Measurements from ENCODE around the gene TEX2. TPM values are rescaled to one million over a fixed set of nuclear protein-coding genes. Genes with fewer than 3 reads are reported as not detected.

The TEX2 gene
- total and polyA plus RNA-seq, 2 donors from 2014 or later = 14.0 to 39.1 TPM

- intact Hi-C loops (cut with DNase I) = no loop called here
- DNase-seq = no peak
- Histone ChIP-seq H3K9ac (ENCODE audit: low read length in 3 of 3) (no peak overlapping the region), H3K4me3 (ENCODE audit: low read length in 3 of 3) (no peak overlapping the region), H3K27me3 (ENCODE audit: control insufficient read depth, insufficient read depth, low read length) (no peaks in the 10 kb centered on the region), H3K4me1 (ENCODE audit: control insufficient read depth in 2 of 3, insufficient read depth in 2 of 3, low read depth in 1 of 3, low read length in 3 of 3) (peaks cover 2 to 8% (median 6%) of the 10 kb centered on the region in 3 donors), H3K9me3 (ENCODE audit: control insufficient read depth in 2 of 3, insufficient read depth in 1 of 3, low read length in 3 of 3) (no peaks in the 10 kb centered on the region), H3K36me3 (ENCODE audit: control insufficient read depth in 2 of 3, insufficient read depth in 3 of 3, low read length in 3 of 3) (peaks cover 0 to 4% (median 0%) of the 10 kb centered on the region in 3 donors), H3K27ac (ENCODE audit: low read depth in 2 of 2, low read length in 2 of 2) (no peak overlapping the region)
- no peak for FAIRE-seq
- TF ChIP-seq, protein P1, sequence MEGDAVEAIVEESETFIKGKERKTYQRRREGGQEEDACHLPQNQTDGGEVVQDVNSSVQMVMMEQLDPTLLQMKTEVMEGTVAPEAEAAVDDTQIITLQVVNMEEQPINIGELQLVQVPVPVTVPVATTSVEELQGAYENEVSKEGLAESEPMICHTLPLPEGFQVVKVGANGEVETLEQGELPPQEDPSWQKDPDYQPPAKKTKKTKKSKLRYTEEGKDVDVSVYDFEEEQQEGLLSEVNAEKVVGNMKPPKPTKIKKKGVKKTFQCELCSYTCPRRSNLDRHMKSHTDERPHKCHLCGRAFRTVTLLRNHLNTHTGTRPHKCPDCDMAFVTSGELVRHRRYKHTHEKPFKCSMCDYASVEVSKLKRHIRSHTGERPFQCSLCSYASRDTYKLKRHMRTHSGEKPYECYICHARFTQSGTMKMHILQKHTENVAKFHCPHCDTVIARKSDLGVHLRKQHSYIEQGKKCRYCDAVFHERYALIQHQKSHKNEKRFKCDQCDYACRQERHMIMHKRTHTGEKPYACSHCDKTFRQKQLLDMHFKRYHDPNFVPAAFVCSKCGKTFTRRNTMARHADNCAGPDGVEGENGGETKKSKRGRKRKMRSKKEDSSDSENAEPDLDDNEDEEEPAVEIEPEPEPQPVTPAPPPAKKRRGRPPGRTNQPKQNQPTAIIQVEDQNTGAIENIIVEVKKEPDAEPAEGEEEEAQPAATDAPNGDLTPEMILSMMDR (IDR thresholded peaks at IDR 0.05; ENCODE audit: borderline replicate concordance, extremely low read depth, insufficient read depth) = no peak
Observed at GRCh38 chr17:64163468-64163867, 99.6 kb downstream of the TEX2 start.

DNA sequence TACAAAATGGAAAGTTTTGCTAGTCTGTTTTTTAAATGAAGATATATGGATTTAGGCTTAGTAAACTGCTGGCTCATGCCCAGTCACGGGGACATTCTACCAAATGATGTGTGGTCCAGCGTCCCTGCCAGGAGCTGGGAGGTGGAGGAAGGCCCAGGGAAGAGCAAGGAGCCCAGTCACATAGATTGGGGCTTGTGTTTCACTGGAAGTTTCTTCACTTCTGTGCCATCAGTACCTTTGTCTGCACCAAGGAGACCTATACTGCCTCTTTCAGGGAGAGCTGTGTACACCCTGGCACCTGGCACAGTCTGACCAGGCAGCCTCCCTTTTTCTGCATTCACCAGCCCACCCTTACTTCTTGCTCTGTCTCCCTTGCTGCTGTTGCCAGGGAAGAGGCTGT is 100.5 kb downstream of the TEX2 start:
- no peak for DNase-seq
- Histone ChIP-seq H3K4me1 (ENCODE audit: control insufficient read depth in 2 of 3, insufficient read depth in 2 of 3, low read depth in 1 of 3, low read length in 3 of 3) (peaks cover 3 to 17% (median 12%) of the 10 kb centered on the region in 3 donors), H3K4me3 (ENCODE audit: low read length in 3 of 3) (no peak overlapping the region), H3K27ac (ENCODE audit: low read depth in 2 of 2, low read length in 2 of 2) (no peak overlapping the region), H3K27me3 (ENCODE audit: control insufficient read depth, insufficient read depth, low read length) (no peaks in the 10 kb centered on the region), H3K9ac (ENCODE audit: low read length in 3 of 3) (no peak overlapping the region), H3K36me3 (ENCODE audit: control insufficient read depth in 2 of 3, insufficient read depth in 3 of 3, low read length in 3 of 3) (peaks cover 0 to 4% (median 0%) of the 10 kb centered on the region in 3 donors), H3K9me3 (ENCODE audit: control insufficient read depth in 2 of 3, insufficient read depth in 1 of 3, low read length in 3 of 3) (no peaks in the 10 kb centered on the region)
- FAIRE-seq = no peak
- TF ChIP-seq, protein P1 (IDR thresholded peaks at IDR 0.05; ENCODE audit: borderline replicate concordance, extremely low read depth, insufficient read depth) = no peak
- intact Hi-C loops (cut with DNase I) = no loop called here

DNA sequence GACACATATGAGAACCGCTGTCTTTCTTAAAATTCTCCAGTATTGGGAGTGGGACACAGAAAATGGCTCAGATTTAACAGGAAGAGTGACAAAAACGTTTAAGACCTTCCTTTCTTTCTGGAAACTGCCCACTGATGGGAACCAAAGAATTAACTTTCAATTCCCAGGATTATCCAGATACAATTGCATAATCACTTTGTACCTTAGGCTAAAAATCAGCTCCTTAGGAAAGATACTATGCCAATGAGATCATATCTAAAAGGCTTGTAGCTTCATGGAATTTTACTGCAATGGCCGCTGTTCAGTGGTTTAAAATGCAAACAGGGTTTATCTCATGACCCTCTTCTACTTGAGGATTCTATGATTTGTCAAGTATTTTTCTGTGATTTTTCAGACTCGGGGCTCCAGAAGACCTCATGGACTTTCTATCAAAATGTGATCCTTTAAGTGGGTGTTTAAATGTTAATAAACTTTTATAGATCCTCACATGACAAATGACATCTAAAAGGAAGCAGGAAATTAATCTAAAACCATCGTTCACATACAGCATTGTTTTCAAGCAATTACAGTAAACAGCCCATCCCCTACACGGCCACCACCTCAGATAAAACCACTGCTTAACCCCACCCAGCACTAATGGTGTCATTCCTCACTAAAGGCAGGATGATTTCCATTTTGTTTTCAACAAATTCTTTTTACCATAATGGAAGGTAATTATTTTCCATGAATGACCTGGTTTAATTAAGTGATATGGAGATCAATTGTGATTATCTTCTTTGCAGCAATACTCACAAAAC is 101.5 kb downstream of the TEX2 start:
- TF ChIP-seq, protein P1 (IDR thresholded peaks at IDR 0.05; ENCODE audit: borderline replicate concordance, extremely low read depth, insufficient read depth) = no peak
- peaks cover 0 to 4% (median 0%) of the 10 kb centered on the region in 3 donors for H3K36me3 ChIP-seq (ENCODE audit: control insufficient read depth in 2 of 3, insufficient read depth in 3 of 3, low read length in 3 of 3)
- no peak overlapping the region for H3K27ac ChIP-seq (ENCODE audit: low read depth in 2 of 2, low read length in 2 of 2)
- peaks cover 3 to 21% (median 15%) of the 10 kb centered on the region in 3 donors for H3K4me1 ChIP-seq (ENCODE audit: control insufficient read depth in 2 of 3, insufficient read depth in 2 of 3, low read depth in 1 of 3, low read length in 3 of 3)
- intact Hi-C loops (cut with DNase I) = no loop called here
- H3K27me3 ChIP-seq (ENCODE audit: control insufficient read depth, insufficient read depth, low read length) = no peaks in the 10 kb centered on the region
- DNase-seq = no peak
- no peak overlapping the region for H3K4me3 ChIP-seq (ENCODE audit: low read length in 3 of 3)
- no peak for FAIRE-seq
- H3K9ac ChIP-seq (ENCODE audit: low read length in 3 of 3) = no peak overlapping the region
- H3K9me3 ChIP-seq (ENCODE audit: control insufficient read depth in 2 of 3, insufficient read depth in 1 of 3, low read length in 3 of 3) = no peaks in the 10 kb centered on the region
